ENCODE measurements around the gene FAH. TPM values are rescaled to one million over a fixed set of nuclear protein-coding genes. Genes with fewer than 3 reads are reported as not detected.

FAH gene
- total and polyA plus RNA-seq, 2 donors (not counting 3 experiments of a cell fraction or from before 2014, with no cell fraction given): 18.2 to 18.7 TPM

GRCh38 chr15:80161468-80162016 lies 8.7 kb downstream of the FAH start:
- intact Hi-C loops (cut with micrococcal nuclease) (no loop called here), dilution Hi-C loops (cut with MboI; ENCODE audit: extremely low pct_ligation_motif_present, low sequenced_read_pairs) (no loop called here)
- Histone ChIP-seq H3K36me3 (ENCODE audit: control insufficient read depth in 2 of 2, extremely low read depth in 1 of 2, insufficient read depth in 2 of 2, low read length in 2 of 2) (peaks cover 0 to 2% of the 10 kb centered on the region in 2 experiments), H4K20me1 (replicated peaks; ENCODE audit: control insufficient read depth, extremely low read depth, insufficient read depth, low read length) (no peaks in the 10 kb centered on the region), H3K79me2 (ENCODE audit: control insufficient read depth, insufficient read depth, low read length) (no peaks in the 10 kb centered on the region), H3K9me1 (replicated peaks; ENCODE audit: control insufficient read depth, extremely low read depth, insufficient read depth, low read length) (no peaks in the 10 kb centered on the region), H3K9me3 (replicated peaks; ENCODE audit: control insufficient read depth, insufficient read depth, low read length) (no peaks in the 10 kb centered on the region), H3K4me1 (ENCODE audit: control insufficient read depth, extremely low read depth, insufficient read depth, low read length) (peaks cover 11% of the 10 kb centered on the region), H3K4me3 (replicated peaks in 1 of 3; ENCODE audit: insufficient read depth in 1 of 3, low read depth in 1 of 3, low read length in 3 of 3) (no peak overlapping the region), H2AFZ (ENCODE audit: low read depth, low read length) (no peak overlapping the region), H3K27ac (ENCODE audit: insufficient read depth, low read depth, low read length) (no peak overlapping the region), H3K4me2 (ENCODE audit: insufficient read depth, low read length) (no peak overlapping the region), H3K9ac (replicated peaks; ENCODE audit: extremely low read depth, insufficient read depth, low read length) (no peak overlapping the region), H3K27me3 (ENCODE audit: control insufficient read depth in 2 of 2, insufficient read depth in 2 of 2, low read length in 2 of 2) (no peaks in the 10 kb centered on the region)
- TF ChIP-seq, protein P1, sequence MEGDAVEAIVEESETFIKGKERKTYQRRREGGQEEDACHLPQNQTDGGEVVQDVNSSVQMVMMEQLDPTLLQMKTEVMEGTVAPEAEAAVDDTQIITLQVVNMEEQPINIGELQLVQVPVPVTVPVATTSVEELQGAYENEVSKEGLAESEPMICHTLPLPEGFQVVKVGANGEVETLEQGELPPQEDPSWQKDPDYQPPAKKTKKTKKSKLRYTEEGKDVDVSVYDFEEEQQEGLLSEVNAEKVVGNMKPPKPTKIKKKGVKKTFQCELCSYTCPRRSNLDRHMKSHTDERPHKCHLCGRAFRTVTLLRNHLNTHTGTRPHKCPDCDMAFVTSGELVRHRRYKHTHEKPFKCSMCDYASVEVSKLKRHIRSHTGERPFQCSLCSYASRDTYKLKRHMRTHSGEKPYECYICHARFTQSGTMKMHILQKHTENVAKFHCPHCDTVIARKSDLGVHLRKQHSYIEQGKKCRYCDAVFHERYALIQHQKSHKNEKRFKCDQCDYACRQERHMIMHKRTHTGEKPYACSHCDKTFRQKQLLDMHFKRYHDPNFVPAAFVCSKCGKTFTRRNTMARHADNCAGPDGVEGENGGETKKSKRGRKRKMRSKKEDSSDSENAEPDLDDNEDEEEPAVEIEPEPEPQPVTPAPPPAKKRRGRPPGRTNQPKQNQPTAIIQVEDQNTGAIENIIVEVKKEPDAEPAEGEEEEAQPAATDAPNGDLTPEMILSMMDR (IDR thresholded peaks at IDR 0.05; ENCODE audit: extremely low read depth in 1 of 2, insufficient read depth in 1 of 2, low read depth in 1 of 2, low read length in 2 of 2): no peak
- no peak for TF ChIP-seq MAX (IDR thresholded peaks at IDR 0.05; ENCODE audit: insufficient read depth, insufficient read length)
- TF ChIP-seq EZH2 (IDR thresholded peaks at IDR 0.05; ENCODE audit: borderline replicate concordance, low read depth, low read length, severe bottlenecking): no peak
- no peak for TF ChIP-seq POLR2AphosphoS5 (IDR thresholded peaks at IDR 0.05; ENCODE audit: insufficient read depth, low read depth, low read length)
- no peak for TF ChIP-seq JUN (IDR thresholded peaks at IDR 0.05; ENCODE audit: borderline replicate concordance, insufficient read depth, insufficient read length, low read depth)
- TF ChIP-seq FOS (IDR thresholded peaks at IDR 0.05; ENCODE audit: borderline replicate concordance, insufficient read depth, low read length): no peak
- TF ChIP-seq POLR2A (IDR thresholded peaks at IDR 0.05; ENCODE audit: low read depth, low read length): no peak
- no peak for TF ChIP-seq MYC (IDR thresholded peaks at IDR 0.05; ENCODE audit: low read depth, low read length)
- TF ChIP-seq GATA2 (IDR thresholded peaks at IDR 0.05; ENCODE audit: insufficient read depth, insufficient read length, low read depth, low read length): no peak
- no peak for FAIRE-seq
- BruUV-seq (replicated peaks): no TSS peak
- CTCF ChIA-PET: interaction anchor here (4.2 kb wide), 1 partner anchor 11 kb away, joined by 31 read pairs; no protein-coding TSS in a partner anchor
- POLR2A ChIA-PET: interaction anchor here (1.2 to 1.5 kb wide), 2 partner anchors 18 to 140 kb away, joined by 3 to 4 read pairs; no protein-coding TSS in a partner anchor
- DNase-seq (ENCODE audit: low read depth, low spot score): no peak

Data from endothelial cell of umbilical vein (primary cell).